PC-3 (cell line): ENCODE measurements around the gene CDH12. TPM values are rescaled to one million over a fixed set of nuclear protein-coding genes. Genes with fewer than 3 reads are reported as not detected.

Source experiments
- ATAC-seq: fragments of 200-7000 bp; cut with Tn5 transposase; 2 replicates; pipeline ENCODE4 v1.9.1; 2020; ENCODE audit warnings: mild to moderate bottlenecking, moderate library complexity
- BruUV-seq: library from RNA; stranded (reverse); fragments of 400-500 nt; replicated peaks from 2 replicates; lab custom pipeline; 2021; lab: Mats Ljungman, UMichigan
- CTCF ChIA-PET: fragments of 300-600 bp; sonication (Branson Sonifier 250); formaldehyde crosslinking; loops from one replicate; lab custom pipeline; 2022; ENCODE audit warnings: antibody characterized with exemption; lab: Charles Lee
- POLR2A ChIA-PET: fragments of 300-600 bp; sonication (Branson Sonifier 250); formaldehyde crosslinking; loops from one replicate; lab custom pipeline; 2022; ENCODE audit warnings: antibody characterized with exemption; ENCODE audit not compliant: unreplicated experiment; lab: Charles Lee
- DNase-seq: peaks from one replicate; pipeline ENCODE4 v3.0.0-alpha.2; 2015
- H2AFZ ChIP-seq: fragments of 300-600 bp; sonication (generic); 2 replicates; pipeline ENCODE4 v1.6.0; 2016; ENCODE audit warnings: antibody characterized with exemption, low read length
- H3F3A ChIP-seq: fragments of 300-600 bp; sonication (generic); one replicate; pipeline ENCODE4 v1.6.0; 2017; ENCODE audit warnings: antibody characterized with exemption, low read length, control low read depth, mild to moderate bottlenecking; ENCODE audit not compliant: unreplicated experiment
- H3K27ac ChIP-seq: fragments of 300-600 bp; sonication (generic); 2 replicates; pipeline ENCODE4 v1.5.1; 2016; ENCODE audit warnings: mild to moderate bottlenecking, low read length
- H3K27me3 ChIP-seq: fragments of 300-600 bp; sonication (generic); 2 replicates; pipeline ENCODE4 v1.6.1; 2016; ENCODE audit warnings: low read length, mixed read lengths
- H3K36me3 ChIP-seq: fragments of 300-600 bp; sonication (generic); 2 replicates; pipeline ENCODE4 v1.6.1; 2016; ENCODE audit warnings: low read depth, mixed run types, low read length, mixed read lengths
- H3K4me1 ChIP-seq: fragments of 300-600 bp; sonication (generic); 2 replicates; pipeline ENCODE4 v1.5.1; 2016; ENCODE audit warnings: low read length; ENCODE audit not compliant: insufficient read depth
- H3K4me2 ChIP-seq: fragments of 300-600 bp; sonication (generic); 2 replicates; pipeline ENCODE4 v1.6.0; 2016; ENCODE audit warnings: low read length
- H3K4me3 ChIP-seq: fragments of 300-600 bp; sonication (generic); 2 replicates; pipeline ENCODE4 v1.5.1; 2016; ENCODE audit warnings: mild to moderate bottlenecking, low read length, mixed read lengths
- H3K79me2 ChIP-seq: fragments of 300-600 bp; sonication (generic); 2 replicates; pipeline ENCODE4 v1.6.1; 2017; ENCODE audit warnings: low read length, mixed read lengths
- H3K9ac ChIP-seq: fragments of 300-600 bp; sonication (generic); 2 replicates; pipeline ENCODE4 v1.6.0; 2016; ENCODE audit warnings: mild to moderate bottlenecking, low read length
- H3K9me2 ChIP-seq: fragments of 300-600 bp; sonication (generic); replicated peaks from 2 replicates; pipeline ENCODE4 v1.6.1; 2016; ENCODE audit warnings: mixed run types, low read length, mixed read lengths
- H3K9me3 ChIP-seq: fragments of 300-600 bp; sonication (generic); 2 replicates; pipeline ENCODE4 v1.6.1; 2016; ENCODE audit warnings: low read length, mixed read lengths
- H4K20me1 ChIP-seq: fragments of 300-600 bp; sonication (generic); 2 replicates; pipeline ENCODE4 v1.6.1; 2016; ENCODE audit warnings: low read length, mixed read lengths
- EZH2 ChIP-seq: fragments of 300-600 bp; sonication (generic); IDR thresholded peaks from one replicate; pipeline ENCODE4 v1.6.1; 2017; ENCODE audit warnings: antibody characterized with exemption, mild to moderate bottlenecking, low read length; ENCODE audit not compliant: unreplicated experiment
- EZH2phosphoT487 ChIP-seq: fragments of 300-600 bp; sonication (generic); IDR thresholded peaks from 2 replicates; pipeline ENCODE4 v1.6.1; 2018; ENCODE audit warnings: mild to moderate bottlenecking, antibody characterized with exemption, low read length, borderline replicate concordance
- intact Hi-C: fragments of 100-400 bp; cut with micrococcal nuclease; formaldehyde crosslinking; loops from 2 replicates; pipeline ENCODE4 v1.9.0; 2023
- total RNA-seq: library from RNA; depleted of rRNA; stranded (reverse); fragments of >200 nt; gene quantifications from 2 replicates; pipeline ENCODE4 v1.2.3, GENCODE V29; 2014
- TF ChIP-seq, protein P1 (sequence below): fragments of 300-600 bp; sonication (generic); conservative IDR thresholded peaks from 2 replicates; pipeline ENCODE4 v1.5.1; 2017; ENCODE audit warnings: antibody characterized with exemption, low read depth, mild to moderate bottlenecking, low read length

CDH12 gene
- total RNA-seq, 1 experiment from 2014 or later = 0.44 TPM

- H3K27ac ChIP-seq = no peak overlapping the region
- H3K9ac ChIP-seq = no peak overlapping the region
- TF ChIP-seq EZH2 (no peak), EZH2phosphoT487 (no peak)
- TF ChIP-seq, protein P1, sequence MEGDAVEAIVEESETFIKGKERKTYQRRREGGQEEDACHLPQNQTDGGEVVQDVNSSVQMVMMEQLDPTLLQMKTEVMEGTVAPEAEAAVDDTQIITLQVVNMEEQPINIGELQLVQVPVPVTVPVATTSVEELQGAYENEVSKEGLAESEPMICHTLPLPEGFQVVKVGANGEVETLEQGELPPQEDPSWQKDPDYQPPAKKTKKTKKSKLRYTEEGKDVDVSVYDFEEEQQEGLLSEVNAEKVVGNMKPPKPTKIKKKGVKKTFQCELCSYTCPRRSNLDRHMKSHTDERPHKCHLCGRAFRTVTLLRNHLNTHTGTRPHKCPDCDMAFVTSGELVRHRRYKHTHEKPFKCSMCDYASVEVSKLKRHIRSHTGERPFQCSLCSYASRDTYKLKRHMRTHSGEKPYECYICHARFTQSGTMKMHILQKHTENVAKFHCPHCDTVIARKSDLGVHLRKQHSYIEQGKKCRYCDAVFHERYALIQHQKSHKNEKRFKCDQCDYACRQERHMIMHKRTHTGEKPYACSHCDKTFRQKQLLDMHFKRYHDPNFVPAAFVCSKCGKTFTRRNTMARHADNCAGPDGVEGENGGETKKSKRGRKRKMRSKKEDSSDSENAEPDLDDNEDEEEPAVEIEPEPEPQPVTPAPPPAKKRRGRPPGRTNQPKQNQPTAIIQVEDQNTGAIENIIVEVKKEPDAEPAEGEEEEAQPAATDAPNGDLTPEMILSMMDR = no peak
- H3K79me2 ChIP-seq = no peaks in the 10 kb centered on the region
- H4K20me1 ChIP-seq = no peaks in the 10 kb centered on the region
- H2AFZ ChIP-seq = no peak overlapping the region
- ChIA-PET POLR2A (no interaction called here), CTCF (no interaction called here)
- ATAC-seq (no peak), DNase-seq (no peak)
- H3K9me2 ChIP-seq = no peaks in the 10 kb centered on the region
- H3K27me3 ChIP-seq = peaks cover 27% of the 10 kb centered on the region
- H3K4me3 ChIP-seq = no peak overlapping the region
- H3K9me3 ChIP-seq = no peaks in the 10 kb centered on the region
- BruUV-seq = no TSS peak
- no peaks in the 10 kb centered on the region for H3K36me3 ChIP-seq
- intact Hi-C loops = no loop called here
- no peaks in the 10 kb centered on the region for H3F3A ChIP-seq
- peaks cover 16% of the 10 kb centered on the region; the same call in 1 of the 2 replicates for H3K4me1 ChIP-seq
- H3K4me2 ChIP-seq = no peak overlapping the region
These were observed 1032.6 kb downstream of the CDH12 start for GRCh38 chr5:21820527-21820926.

DNA sequence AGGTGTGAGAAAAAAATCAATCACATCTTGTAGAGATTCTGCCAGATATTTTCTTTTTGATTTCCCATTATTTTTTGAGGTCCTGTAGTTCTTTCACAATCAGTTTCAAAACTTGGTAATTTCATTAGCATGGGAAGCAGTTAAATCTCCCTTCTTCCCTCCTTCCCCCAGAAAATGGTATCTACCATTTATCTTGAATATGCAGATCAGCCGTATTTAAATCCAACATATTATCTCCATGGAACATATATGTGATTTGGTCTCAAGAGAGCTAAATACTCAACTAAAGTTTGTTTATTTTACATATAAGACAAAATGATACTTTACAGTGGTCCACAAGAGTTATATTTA is 1034.8 kb downstream of the CDH12 start:
- Histone ChIP-seq H3K9me2 (no peaks in the 10 kb centered on the region), H3K9ac (no peak overlapping the region), H3K79me2 (no peaks in the 10 kb centered on the region), H3K4me3 (no peak overlapping the region), H3K27ac (no peak overlapping the region), H3K9me3 (no peaks in the 10 kb centered on the region), H3F3A (no peaks in the 10 kb centered on the region), H3K27me3 (peaks cover 23% of the 10 kb centered on the region), H3K36me3 (no peaks in the 10 kb centered on the region), H2AFZ (no peak overlapping the region), H3K4me1 (peaks cover 15% of the 10 kb centered on the region), H3K4me2 (no peak overlapping the region), H4K20me1 (no peaks in the 10 kb centered on the region)
- intact Hi-C loops = loop anchor here (5.0 to 10.0 kb wide), 3 partner anchors 84 to 1316 kb away; no protein-coding TSS in a partner anchor
- no peak for TF ChIP-seq EZH2phosphoT487
- TF ChIP-seq, protein P1 = no peak
- ChIA-PET CTCF (no interaction called here), POLR2A (interaction anchor here (0.6 kb wide), 1 partner anchor 98 kb away, joined by 3 read pairs; no protein-coding TSS in a partner anchor)
- DNase-seq (no peak), ATAC-seq (no peak)
- no TSS peak for BruUV-seq

GRCh38 chr5:21817668-21818369 is 1035.3 kb downstream of the CDH12 start:
- Histone ChIP-seq H2AFZ (no peak overlapping the region), H3K27me3 (peaks cover 23% of the 10 kb centered on the region), H3K79me2 (no peaks in the 10 kb centered on the region), H3K9ac (no peak overlapping the region), H3K4me1 (peaks cover 10% of the 10 kb centered on the region), H3F3A (no peaks in the 10 kb centered on the region), H3K4me2 (0 out of 2 replicates have a peak overlapping the region, but pooled peaks have one; percentile 8), H3K4me3 (no peak overlapping the region), H3K9me3 (no peaks in the 10 kb centered on the region), H3K27ac (no peak overlapping the region), H3K9me2 (no peaks in the 10 kb centered on the region), H3K36me3 (no peaks in the 10 kb centered on the region), H4K20me1 (no peaks in the 10 kb centered on the region)
- TF ChIP-seq, protein P1 = peak; percentile 74
- TF ChIP-seq EZH2phosphoT487 = no peak
- DNase-seq = peak; percentile 63
- intact Hi-C loops = loop anchor here (2.0 to 10.0 kb wide), 4 partner anchors 84 to 1317 kb away; no protein-coding TSS in a partner anchor
- ATAC-seq = no peak
- POLR2A ChIA-PET = no interaction called here
- CTCF ChIA-PET = no interaction called here
- no TSS peak for BruUV-seq
